Activated CD4-positive, alpha-beta T cell treated with anti-CD3 and anti-CD28 coated beads, Interleukin-2, amount 50 U/mL, for 4 hours (primary cell): ENCODE measurements around the gene ABL1.

ENCODE experiments used
- DNase-seq, 2 experiments: peaks; one replicate each; pipeline ENCODE4 v3.0.0-alpha.2; 2020

ABL1 gene

GRCh38 chr9:130873966-130874365 is 38.9 kb downstream of the ABL1 start:
- no peak for DNase-seq

- DNase-seq = no peak
These were observed 39.7 kb downstream of the ABL1 start for GRCh38 chr9:130874783-130875182.

- no peak for DNase-seq
These were observed 42.2 kb downstream of the ABL1 start for GRCh38 chr9:130877300-130877699.

GRCh38 chr9:130878295-130878694 is 43.2 kb downstream of the ABL1 start:
- DNase-seq = no peak

- no peak for DNase-seq
These were observed 44.9 kb downstream of the ABL1 start for GRCh38 chr9:130879863-130880411.

- no peak for DNase-seq
These were observed 45.7 kb downstream of the ABL1 start for GRCh38 chr9:130880599-130881220.

GRCh38 chr9:130881516-130881915 is 46.5 kb downstream of the ABL1 start:
- no peak for DNase-seq

GRCh38 chr9:130882696-130883225 is 47.7 kb downstream of the ABL1 start:
- DNase-seq = no peak

GRCh38 chr9:130883479-130883878 is 48.4 kb downstream of the ABL1 start:
- no peak for DNase-seq

GRCh38 chr9:130884111-130884531 is 49.1 kb downstream of the ABL1 start:
- no peak for DNase-seq

GRCh38 chr9:130884542-130885483 is 49.8 kb downstream of the ABL1 start:
- DNase-seq = no peak

GRCh38 chr9:130885484-130886375 is 50.7 kb downstream of the ABL1 start:
- DNase-seq = no peak

- DNase-seq = no peak
These were observed 51.9 kb downstream of the ABL1 start for GRCh38 chr9:130886981-130887380.

- no peak for DNase-seq
These were observed 52.6 kb downstream of the ABL1 start for GRCh38 chr9:130887494-130888144.

GRCh38 chr9:130888146-130888885 is 53.3 kb downstream of the ABL1 start:
- no peak for DNase-seq

- DNase-seq = no peak
These were observed 55.1 kb downstream of the ABL1 start for GRCh38 chr9:130890124-130890523.

- no peak for DNase-seq
These were observed 56.0 kb downstream of the ABL1 start for GRCh38 chr9:130890870-130891687.

GRCh38 chr9:130891688-130892476 is 56.8 kb downstream of the ABL1 start:
- DNase-seq = no peak

GRCh38 chr9:130892477-130893304 is 57.6 kb downstream of the ABL1 start:
- DNase-seq = no peak
